Endodermal cell (in vitro differentiated cells): ENCODE data around the gene SENP6. TPM values are rescaled to one million over a fixed set of nuclear protein-coding genes. Genes with fewer than 3 reads are reported as not detected.
A peak's percentile ranks its signal among the peaks of the same experiment; 100 is the strongest.

Source experiments
- DNase-seq: peaks from one replicate; pipeline ENCODE4 v3.0.0-alpha.2; 2017
- H3K27ac ChIP-seq: 2 replicates; pipeline ENCODE4 v1.5.1; 2013; ENCODE audit warnings: mild to moderate bottlenecking, low read depth, low read length, moderate library complexity
- H3K27me3 ChIP-seq: 2 replicates; pipeline ENCODE4 v1.6.1; 2013; ENCODE audit warnings: mild to moderate bottlenecking, low read length, moderate library complexity; ENCODE audit not compliant: insufficient read depth, control insufficient read depth, poor library complexity, severe bottlenecking
- H3K36me3 ChIP-seq: 2 replicates; pipeline ENCODE4 v1.7.0; 2013; ENCODE audit warnings: mild to moderate bottlenecking, low read length, moderate library complexity; ENCODE audit not compliant: control insufficient read depth, insufficient read depth
- H3K4me1 ChIP-seq: one replicate; pipeline ENCODE4 v1.7.0; 2013; ENCODE audit warnings: low read length; ENCODE audit not compliant: control insufficient read depth, insufficient read depth
- H3K4me3 ChIP-seq: 2 replicates; pipeline ENCODE4 v1.5.1; 2013; ENCODE audit warnings: mild to moderate bottlenecking, low read length, moderate library complexity
- H3K9ac ChIP-seq: 2 replicates; pipeline ENCODE4 v1.6.1; 2013; ENCODE audit warnings: mild to moderate bottlenecking, low read length, moderate library complexity; ENCODE audit not compliant: poor library complexity, severe bottlenecking; ENCODE audit errors: extremely low read depth
- H3K9me3 ChIP-seq: 2 replicates; pipeline ENCODE4 v1.6.1; 2013; ENCODE audit warnings: mild to moderate bottlenecking, low read length, moderate library complexity; ENCODE audit not compliant: control insufficient read depth
- H3K27ac Mint-ChIP-seq: 2 replicates; pipeline ENCODE4 v1.8.0; 2020; ENCODE audit warnings: mixed read lengths
- H3K27me3 Mint-ChIP-seq: 2 replicates; pipeline ENCODE4 v1.8.0; 2021; ENCODE audit warnings: mild to moderate bottlenecking, mixed read lengths; ENCODE audit not compliant: insufficient read depth
- H3K36me3 Mint-ChIP-seq: 2 replicates; pipeline ENCODE4 v1.8.0; 2020; ENCODE audit warnings: low read depth, mixed read lengths
- H3K4me1 Mint-ChIP-seq: 2 replicates; pipeline ENCODE4 v1.8.0; 2020; ENCODE audit warnings: mixed read lengths
- H3K4me3 Mint-ChIP-seq: 2 replicates; pipeline ENCODE4 v1.8.0; 2020; ENCODE audit warnings: mild to moderate bottlenecking, moderate library complexity, mixed read lengths
- H3K9me3 Mint-ChIP-seq: 2 replicates; pipeline ENCODE4 v1.8.0; 2020; ENCODE audit warnings: mild to moderate bottlenecking, mixed read lengths
- CTCF ChIP-seq: fragments of 200-600 bp; sonication (generic); conservative IDR thresholded peaks from 2 replicates; pipeline ENCODE4 v1.5.0; 2021; ENCODE audit warnings: antibody characterized with exemption, mild to moderate bottlenecking
- WGBS, 2 experiments: methylation state at CpG; one replicate each; pipeline versions ENCODE4 v1.1.5 to v1.1.7; 2013; ENCODE audit warnings: missing lambda C conversion rate in 2 of 2, mixed read lengths in 1 of 2; ENCODE audit not compliant: insufficient coverage in 1 of 2, insufficient read length in 1 of 2; 5-methylcytosine and 5-hydroxymethylcytosine counted together
- total RNA-seq, 2 donors: library from RNA; stranded (reverse); fragmentation: NEBNext Ultra II Directional in 1 of 2; extraction: Animal tissue kit (Norgen Biotek cat#: 25700) in 1 of 2; gene quantifications; 2 replicates in 1 of 2; 3 replicates in 1 of 2; pipeline ENCODE4 v1.2.1, GENCODE V29; 2021

SENP6 gene
- total RNA-seq, 2 donors from 2014 or later = 101 to 113 TPM

GRCh38 chr6:75563032-75563431 is 38.6 kb upstream of the SENP6 start:
- Histone ChIP-seq H3K9me3 (peaks cover 18% of the 10 kb centered on the region), H3K27me3 (no peaks in the 10 kb centered on the region), H3K4me1 (no peaks in the 10 kb centered on the region), H3K9ac (no peak overlapping the region), H3K36me3 (no peaks in the 10 kb centered on the region), H3K4me3 (no peak overlapping the region), H3K27ac (no peak overlapping the region)
- no peaks in the 10 kb centered on the region for H3K36me3 Mint-ChIP-seq
- DNase-seq = peak; percentile 77
- peaks cover 13% of the 10 kb centered on the region for H3K27me3 Mint-ChIP-seq
- peaks cover 24% of the 10 kb centered on the region for H3K9me3 Mint-ChIP-seq
- peak; percentile 76 for TF ChIP-seq CTCF
- WGBS, 2 experiments = 76 to 100% methylated on average over 1 of the region's 1 CpG
- no peak overlapping the region for H3K27ac Mint-ChIP-seq
- H3K4me1 Mint-ChIP-seq = peaks cover 2% of the 10 kb centered on the region
- no peak overlapping the region for H3K4me3 Mint-ChIP-seq

GRCh38 chr6:75566137-75566767 is 35.4 kb upstream of the SENP6 start:
- H3K36me3 ChIP-seq = no peaks in the 10 kb centered on the region
- peaks cover 18% of the 10 kb centered on the region for H3K9me3 ChIP-seq
- DNase-seq = no peak
- no peak overlapping the region for H3K4me3 ChIP-seq
- H3K27ac Mint-ChIP-seq = no peak overlapping the region
- no peak overlapping the region for H3K9ac ChIP-seq
- H3K9me3 Mint-ChIP-seq = peaks cover 35% of the 10 kb centered on the region
- TF ChIP-seq CTCF = no peak
- H3K27me3 Mint-ChIP-seq = peaks cover 6% of the 10 kb centered on the region
- H3K36me3 Mint-ChIP-seq = no peaks in the 10 kb centered on the region
- no peaks in the 10 kb centered on the region for H3K27me3 ChIP-seq
- no peaks in the 10 kb centered on the region for H3K4me1 ChIP-seq
- WGBS, 2 experiments = 95 to 100% methylated on average over 1 to 2 of the region's 2 CpGs
- no peaks in the 10 kb centered on the region for H3K4me1 Mint-ChIP-seq
- no peak overlapping the region for H3K27ac ChIP-seq
- H3K4me3 Mint-ChIP-seq = no peak overlapping the region

- Histone ChIP-seq H3K36me3 (no peaks in the 10 kb centered on the region), H3K27ac (no peak overlapping the region), H3K4me1 (no peaks in the 10 kb centered on the region), H3K4me3 (no peak overlapping the region), H3K9me3 (peaks cover 18% of the 10 kb centered on the region), H3K9ac (no peak overlapping the region), H3K27me3 (no peaks in the 10 kb centered on the region)
- H3K27ac Mint-ChIP-seq = no peak overlapping the region
- WGBS, 2 experiments = 90 to 100% methylated on average over 3 to 6 of the region's 6 CpGs
- DNase-seq = no peak
- no peaks in the 10 kb centered on the region for H3K36me3 Mint-ChIP-seq
- peaks cover 35% of the 10 kb centered on the region for H3K9me3 Mint-ChIP-seq
- H3K4me1 Mint-ChIP-seq = no peaks in the 10 kb centered on the region
- no peak for TF ChIP-seq CTCF
- peaks cover 7% of the 10 kb centered on the region for H3K27me3 Mint-ChIP-seq
- H3K4me3 Mint-ChIP-seq = no peak overlapping the region
These were observed 33.6 kb upstream of the SENP6 start for GRCh38 chr6:75568100-75568499.
